IPS-NIHi7 (cell line): ENCODE measurements around the gene MRPS27.

Experiments
- DNase-seq: peaks from one replicate; pipeline ENCODE4 v3.0.0; 2012; ENCODE audit warnings: mixed read lengths; ENCODE audit errors: extremely low spot score

Gene MRPS27

GRCh38 chr5:72234265-72234700, 85.8 kb downstream of the MRPS27 start:
- no peak for DNase-seq

DNA sequence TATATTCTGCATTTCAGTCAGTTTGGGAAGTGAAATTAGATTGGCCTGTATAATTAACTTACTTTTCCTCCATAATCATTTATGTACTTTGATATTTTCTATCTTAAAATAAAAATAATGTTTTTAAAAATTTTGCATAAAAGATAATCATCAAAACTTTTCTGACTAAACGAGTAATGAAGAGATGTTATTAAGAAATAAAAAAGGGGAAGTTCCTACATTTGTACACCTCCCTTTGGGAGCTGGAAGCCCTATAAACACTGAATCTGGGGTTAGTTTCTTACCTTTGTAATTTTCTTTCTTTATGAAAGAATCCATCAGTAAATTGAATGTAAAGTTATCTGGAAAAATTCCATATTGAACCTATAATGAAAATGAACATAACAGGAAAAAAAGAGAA, 86.2 kb downstream of the MRPS27 start:
- no peak for DNase-seq

DNA sequence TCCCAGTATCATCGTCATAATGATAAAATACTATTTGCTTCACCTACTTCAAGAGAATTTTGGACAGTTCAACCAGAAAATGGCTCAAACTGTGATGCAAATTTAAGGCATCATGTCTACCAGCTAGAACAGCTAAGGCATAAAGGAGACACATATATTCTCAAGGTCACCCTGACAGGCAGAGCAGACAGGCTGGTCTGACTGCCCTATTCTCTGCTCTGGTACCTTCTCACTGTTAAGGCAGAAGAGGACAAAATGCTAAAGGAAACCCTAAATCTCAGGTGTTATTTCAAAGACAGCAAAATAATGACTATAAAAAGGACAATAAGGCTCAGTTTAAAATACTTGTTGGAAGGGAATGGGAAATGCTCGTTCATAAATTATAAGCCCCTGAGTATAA, 87.2 kb downstream of the MRPS27 start:
- DNase-seq: no peak

- no peak for DNase-seq
These were observed 87.9 kb downstream of the MRPS27 start for GRCh38 chr5:72231991-72232703.

DNA sequence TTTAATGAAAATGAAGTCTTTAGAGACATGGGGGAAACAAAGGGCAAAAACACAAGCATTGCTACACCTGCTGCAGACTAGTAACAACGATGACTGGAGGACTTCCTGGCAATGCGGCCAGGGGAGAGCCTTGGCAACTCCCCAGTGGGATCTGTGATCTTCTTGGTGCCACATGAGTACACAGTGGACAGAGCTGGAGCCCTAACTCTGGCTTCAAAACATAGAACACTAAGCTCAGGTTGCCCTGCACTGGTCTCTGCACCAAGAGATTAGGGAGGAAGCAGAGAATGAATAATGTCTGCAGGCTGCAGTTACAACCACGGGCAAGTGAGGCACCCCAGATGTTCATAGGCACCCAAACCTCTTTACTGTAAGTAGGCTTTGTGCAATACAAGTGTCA, 91.1 kb downstream of the MRPS27 start:
- DNase-seq: no peak

DNA sequence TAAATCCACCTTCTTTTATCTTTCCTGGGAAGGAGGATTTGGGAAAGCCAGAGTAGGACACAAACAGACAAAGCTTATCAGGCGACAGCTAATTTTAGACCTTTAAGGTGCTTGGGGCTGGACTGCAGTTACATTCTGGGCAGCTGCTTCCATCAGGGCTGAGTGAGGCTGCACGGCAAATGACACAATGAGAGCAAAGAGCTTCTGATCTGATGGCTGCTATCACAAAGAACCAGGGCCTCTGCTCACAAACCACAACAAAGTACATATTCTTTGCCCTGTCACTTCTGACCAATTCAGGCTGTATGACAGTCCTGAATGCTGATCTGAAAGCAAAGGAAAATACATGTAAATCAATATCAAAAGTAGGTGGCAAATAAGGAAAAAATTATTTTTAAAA, 93.1 kb downstream of the MRPS27 start:
- no peak for DNase-seq

- no peak for DNase-seq
These were observed 94.3 kb downstream of the MRPS27 start for GRCh38 chr5:72225741-72226140.

GRCh38 chr5:72224946-72225463, 95.0 kb downstream of the MRPS27 start:
- no peak for DNase-seq

DNA sequence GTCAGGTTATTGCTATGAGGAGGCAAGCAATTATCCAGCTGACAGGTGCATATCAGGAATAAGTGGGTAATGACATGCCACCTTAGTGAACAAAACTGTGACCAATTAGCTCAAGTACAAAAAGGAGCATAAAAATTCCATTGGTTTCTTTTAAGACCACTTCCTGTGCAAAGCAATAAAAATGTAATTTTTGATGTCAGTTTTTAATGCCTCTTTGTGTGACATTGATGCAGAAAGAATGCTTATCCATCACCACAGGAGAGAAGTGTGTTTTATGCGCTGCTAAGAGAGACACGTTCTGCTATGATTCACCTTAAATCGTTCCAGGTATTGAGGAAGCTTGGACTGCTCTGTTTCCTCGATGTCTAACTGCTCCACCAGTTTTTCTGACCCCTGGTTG, 96.7 kb downstream of the MRPS27 start:
- no peak for DNase-seq

GRCh38 chr5:72222521-72222920, 97.5 kb downstream of the MRPS27 start:
- DNase-seq: no peak

DNA sequence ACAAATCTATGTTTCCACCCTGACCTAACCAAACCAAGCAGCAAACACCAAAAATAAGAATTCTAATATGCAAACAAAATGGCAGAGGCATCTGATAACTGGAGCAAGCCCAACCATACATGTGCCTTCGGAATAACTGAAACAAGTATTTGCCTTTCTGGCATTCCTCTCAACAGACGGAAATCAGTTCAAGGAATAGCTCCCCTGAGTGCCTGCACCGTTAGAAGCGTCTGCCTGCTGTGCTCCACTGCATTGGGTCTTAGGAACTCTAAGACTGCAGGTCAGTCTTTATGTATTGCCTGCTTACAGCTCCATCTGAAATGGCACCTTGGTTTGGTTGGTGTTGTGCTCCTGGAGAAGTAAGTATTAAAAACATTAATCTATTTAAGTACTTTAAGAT, 98.5 kb downstream of the MRPS27 start:
- no peak for DNase-seq

DNA sequence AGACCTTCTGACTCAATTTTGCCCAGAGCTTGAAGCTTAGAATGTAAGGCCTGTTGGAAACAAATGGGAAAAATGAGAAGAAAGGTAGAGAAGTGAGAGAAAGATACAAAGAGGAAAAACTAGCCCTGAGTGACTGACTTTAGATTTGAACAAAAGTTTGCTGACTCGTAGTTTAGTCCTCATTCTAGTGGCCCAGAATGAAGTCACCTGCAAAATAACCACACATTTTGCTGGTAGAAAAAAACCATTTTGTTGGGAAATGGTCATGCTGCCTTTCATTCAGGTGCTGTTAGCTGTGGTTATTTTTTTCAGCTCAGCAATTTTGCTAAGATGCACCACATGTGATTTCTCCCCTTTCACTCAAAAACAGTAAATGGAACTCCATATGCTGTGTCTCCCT, 98.9 kb downstream of the MRPS27 start:
- DNase-seq: no peak

DNA sequence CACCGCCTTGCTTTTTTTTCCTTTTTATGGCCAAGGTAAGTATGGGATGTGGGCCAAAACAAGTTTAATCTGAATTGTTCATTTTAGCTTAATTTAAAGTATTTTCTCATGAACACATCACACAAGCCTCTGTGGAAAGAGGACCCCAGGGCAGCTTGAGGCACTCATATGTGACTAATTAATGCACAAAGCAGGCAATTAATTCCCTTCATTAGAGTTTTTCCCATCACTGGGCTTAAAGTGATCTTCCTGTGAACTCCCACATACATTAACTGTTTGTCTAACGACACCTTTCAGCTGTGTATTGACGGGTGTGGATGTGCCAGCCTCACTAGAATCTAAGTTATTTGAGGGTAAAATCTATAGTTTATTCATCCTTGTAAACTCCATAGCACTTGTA, 103.3 kb downstream of the MRPS27 start:
- DNase-seq: no peak

DNA sequence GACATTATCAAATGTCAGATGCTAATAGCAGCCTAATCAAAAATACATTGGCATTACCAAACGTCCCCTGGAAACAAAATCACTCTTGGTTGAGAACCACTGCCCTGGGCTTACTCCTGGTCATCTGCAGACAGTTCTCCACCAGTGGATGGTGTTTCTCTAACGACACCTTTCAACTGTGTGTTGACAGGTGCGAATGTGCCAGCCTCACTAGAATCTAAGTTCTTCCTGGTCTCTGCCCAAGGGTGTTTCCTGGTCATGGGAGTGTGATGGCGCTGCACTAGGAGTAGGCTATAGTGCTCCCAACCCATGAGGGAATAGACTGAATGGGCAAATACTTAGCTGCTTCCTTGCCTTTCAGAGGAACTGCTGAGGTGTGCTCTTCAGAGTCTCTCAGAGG, 105.9 kb downstream of the MRPS27 start:
- no peak for DNase-seq

DNA sequence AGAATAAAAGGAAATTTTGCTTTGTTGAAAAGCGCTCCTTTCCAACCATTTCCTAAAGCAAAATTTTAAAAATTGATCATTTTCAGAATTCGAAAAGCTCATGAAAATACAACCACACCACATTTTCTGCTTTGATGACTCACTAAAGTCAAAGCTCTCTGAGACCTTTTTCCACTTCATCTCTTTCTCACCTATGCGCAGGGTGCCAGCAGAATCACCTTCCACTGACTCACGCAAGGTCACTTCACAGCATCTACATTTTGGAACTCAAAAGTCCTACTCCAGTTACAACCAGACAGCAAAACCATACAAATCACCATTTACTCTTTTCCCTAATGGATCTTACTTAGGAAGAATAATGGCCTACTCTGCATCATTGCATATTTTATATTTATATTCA, 106.6 kb downstream of the MRPS27 start:
- DNase-seq: no peak

DNA sequence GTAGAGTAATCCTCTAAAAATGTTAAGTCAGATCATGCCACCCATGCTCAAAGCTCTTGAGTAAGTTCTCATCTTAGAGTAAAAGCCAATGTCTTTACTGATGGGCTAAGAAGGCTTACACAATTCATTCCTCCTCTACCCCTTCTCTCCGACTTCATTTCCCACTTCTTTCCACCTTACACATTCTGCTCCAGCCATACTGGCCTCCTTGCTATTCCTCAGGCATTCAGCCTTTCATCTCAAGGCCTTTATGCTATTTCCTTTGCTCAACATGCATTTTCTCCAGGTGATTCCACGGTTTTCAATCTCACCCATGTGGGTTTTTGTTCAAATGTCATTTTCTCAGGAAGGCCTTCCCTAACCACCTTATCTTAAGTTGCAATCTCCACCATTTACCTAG, 107.9 kb downstream of the MRPS27 start:
- DNase-seq: no peak

GRCh38 chr5:72210888-72211678, 109.0 kb downstream of the MRPS27 start:
- no peak for DNase-seq

GRCh38 chr5:72209147-72210115, 110.6 kb downstream of the MRPS27 start:
- DNase-seq: no peak

- no peak for DNase-seq
These were observed 111.6 kb downstream of the MRPS27 start for GRCh38 chr5:72208324-72208926.

GRCh38 chr5:72206994-72207393, 113.0 kb downstream of the MRPS27 start:
- no peak for DNase-seq

GRCh38 chr5:72206160-72206559, 113.9 kb downstream of the MRPS27 start:
- DNase-seq: no peak
